HepG2 (cell line): ENCODE data around the gene TUBGCP4. TPM values are rescaled to one million over a fixed set of nuclear protein-coding genes. Genes with fewer than 3 reads are reported as not detected.

ENCODE experiments used
- ZNF550 ChIP-seq: sonication (generic); formaldehyde crosslinking; IDR thresholded peaks from 2 replicates; pipeline ENCODE4 v1.4.0; 2020; ENCODE audit warnings: mild to moderate bottlenecking, missing genetic modification reagents, borderline replicate concordance
- polyA plus RNA-seq, 8 experiments: library from polyadenylated mRNA; depleted of rRNA in 3 of 8; stranded (reverse) in 7 of 8; unstranded in 1 of 8; fragments of >200 nt; fragmentation: Illumina TruSeq in 4 of 8; extraction: Trizol in 4 of 8; gene quantifications; 2 replicates each; pipeline versions ENCODE4 v1.2.1 to v1.2.3, GENCODE V29; 2011 to 2016; ENCODE audit warnings: low read depth in 4 of 8, missing spikeins in 1 of 8, mixed read lengths in 1 of 8; ENCODE audit not compliant: insufficient read depth in 1 of 8
- total RNA-seq, 5 experiments: library from RNA; depleted of rRNA; stranded (reverse); fragments of >200 nt; fragmentation: Illumina TruSeq; extraction: Trizol; gene quantifications; 2 replicates each; pipeline ENCODE4 v1.2.3, GENCODE V29; 2016; ENCODE audit warnings: low read depth in 1 of 5

The TUBGCP4 gene
- total and polyA plus RNA-seq, 2 of the 13 experiments (the other 11 are each of a cell fraction or from before 2014, with no cell fraction given), result 15.0 to 20.5 TPM

DNA sequence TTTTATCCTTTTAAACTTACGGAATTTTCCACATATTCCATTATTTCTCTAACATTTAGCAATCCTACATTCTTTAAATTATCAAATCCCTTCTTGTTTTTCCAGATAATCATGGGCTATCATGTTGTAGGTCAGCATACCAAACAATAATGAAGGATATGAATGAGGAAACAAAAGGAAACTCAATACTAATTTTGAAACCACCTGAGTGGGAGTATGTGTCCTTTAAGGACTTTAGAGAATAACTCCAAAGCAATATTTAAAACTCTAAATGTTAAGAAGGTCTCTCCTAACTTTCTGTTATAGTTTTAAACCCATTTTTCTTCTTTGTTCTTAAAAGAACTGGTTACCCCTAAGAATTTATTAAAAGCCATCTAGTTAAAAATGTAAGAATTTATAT, 79.1 kb downstream of the TUBGCP4 start (continued):
- no peak for TF ChIP-seq ZNF550

Other genes starting within 250 kb of the TUBGCP4 start
- 13.8 and 20.9 TPM in 2 replicates for gene TMEM62, start 237.5 kb upstream of the TUBGCP4 start, total RNA-seq (2016; rRNA removed; fragmentation: Illumina TruSeq; extraction: Trizol)
- 14.2 and 19.9 TPM in 2 replicates for gene TMEM62, start 237.5 kb upstream of the TUBGCP4 start, polyA plus RNA-seq (2011; rRNA removed)
- gene CCNDBP1, start 185.7 kb upstream of the TUBGCP4 start, total RNA-seq (2016; rRNA removed; fragmentation: Illumina TruSeq; extraction: Trizol), result 24.8 and 33.1 TPM in 2 replicates
- gene CCNDBP1, start 185.7 kb upstream of the TUBGCP4 start, polyA plus RNA-seq (2011; rRNA removed), result 35.9 and 42.3 TPM in 2 replicates
- gene EPB42, start 150.1 kb upstream of the TUBGCP4 start, total RNA-seq (2016; rRNA removed; fragmentation: Illumina TruSeq; extraction: Trizol), result not detected in 2 replicates
- not detected in 2 replicates for gene EPB42, start 150.1 kb upstream of the TUBGCP4 start, polyA plus RNA-seq (2011; rRNA removed)
- gene TGM5, start 104.2 kb upstream of the TUBGCP4 start, total RNA-seq (2016; rRNA removed; fragmentation: Illumina TruSeq; extraction: Trizol), result 0.18 and 0.22 TPM in 2 replicates
- 0.55 and 0.65 TPM in 2 replicates for gene TGM5, start 104.2 kb upstream of the TUBGCP4 start, polyA plus RNA-seq (2011; rRNA removed)
- gene TGM7, start 68.8 kb upstream of the TUBGCP4 start, total RNA-seq (2016; rRNA removed; fragmentation: Illumina TruSeq; extraction: Trizol), result not detected in 2 replicates
- gene TGM7, start 68.8 kb upstream of the TUBGCP4 start, polyA plus RNA-seq (2011; rRNA removed), result not detected in 2 replicates
- 9.1 and 10.7 TPM in 2 replicates for gene LCMT2, start 40.5 kb upstream of the TUBGCP4 start, total RNA-seq (2016; rRNA removed; fragmentation: Illumina TruSeq; extraction: Trizol)
- 6.2 and 6.9 TPM in 2 replicates for gene LCMT2, start 40.5 kb upstream of the TUBGCP4 start, polyA plus RNA-seq (2011; rRNA removed)
- gene ZSCAN29, start 58 bp upstream of the TUBGCP4 start, total RNA-seq (2016; rRNA removed; fragmentation: Illumina TruSeq; extraction: Trizol), result 25.1 and 27.4 TPM in 2 replicates
- gene ZSCAN29, start 58 bp upstream of the TUBGCP4 start, polyA plus RNA-seq (2011; rRNA removed), result 8.3 and 10.6 TPM in 2 replicates
- 17.4 and 26.3 TPM in 2 replicates for gene TP53BP1, start 122.1 kb downstream of the TUBGCP4 start, total RNA-seq (2016; rRNA removed; fragmentation: Illumina TruSeq; extraction: Trizol)
- 15.9 and 17.1 TPM in 2 replicates for gene TP53BP1, start 122.1 kb downstream of the TUBGCP4 start, polyA plus RNA-seq (2011; rRNA removed)
- 0.06 and 0.07 TPM in 2 replicates for gene MAP1A, start 146.5 kb downstream of the TUBGCP4 start, total RNA-seq (2016; rRNA removed; fragmentation: Illumina TruSeq; extraction: Trizol)
- gene MAP1A, start 146.5 kb downstream of the TUBGCP4 start, polyA plus RNA-seq (2011; rRNA removed), result under 0.01 and 0.01 TPM in 2 replicates
- 8.2 and 9.9 TPM in 2 replicates for gene PPIP5K1, start 219.1 kb downstream of the TUBGCP4 start, total RNA-seq (2016; rRNA removed; fragmentation: Illumina TruSeq; extraction: Trizol)
- gene PPIP5K1, start 219.1 kb downstream of the TUBGCP4 start, polyA plus RNA-seq (2011; rRNA removed), result 10.9 and 12.3 TPM in 2 replicates
- 0.58 and 0.73 TPM in 2 replicates for gene CKMT1B, start 222.9 kb downstream of the TUBGCP4 start, total RNA-seq (2016; rRNA removed; fragmentation: Illumina TruSeq; extraction: Trizol)
- gene CKMT1B, start 222.9 kb downstream of the TUBGCP4 start, polyA plus RNA-seq (2011; rRNA removed), result 0.17 and 0.34 TPM in 2 replicates
- 0.07 TPM in 1 of 2 replicates, not detected in the other for gene STRC, start 247.7 kb downstream of the TUBGCP4 start, total RNA-seq (2016; rRNA removed; fragmentation: Illumina TruSeq; extraction: Trizol)
- 0.21 and 0.29 TPM in 2 replicates for gene STRC, start 247.7 kb downstream of the TUBGCP4 start, polyA plus RNA-seq (2011; rRNA removed)